Measurements from ENCODE around the gene NPC1.

The NPC1 gene

GRCh38 chr18:23539296-23539695, 47.0 kb downstream of the NPC1 start:
- Histone ChIP-seq H3K14ac (ENCODE audit: low read length) (no peak overlapping the region), H3K4ac (ENCODE audit: low read length) (no peak overlapping the region), H4K91ac (ENCODE audit: low read depth, low read length, poor library complexity) (no peak overlapping the region), H3K79me1 (ENCODE audit: low read depth, low read length) (no peaks in the 10 kb centered on the region), H2AFZ (ENCODE audit: low read length) (no peak overlapping the region), H3K9me3 (replicated peaks in 1 of 2; ENCODE audit: control insufficient read depth in 2 of 2, insufficient read depth in 1 of 2, low read depth in 1 of 2, low read length in 2 of 2) (no peaks in the 10 kb centered on the region), H3K4me3 (ENCODE audit: low read length in 2 of 2) (no peak overlapping the region), H4K8ac (ENCODE audit: low read depth, low read length) (no peak overlapping the region), H2BK15ac (ENCODE audit: low read length) (no peak overlapping the region), H2BK12ac (ENCODE audit: low read length) (no peak overlapping the region), H3K18ac (ENCODE audit: low read length) (no peak overlapping the region), H2BK120ac (ENCODE audit: low read depth, low read length) (no peak overlapping the region), H3K36me3 (replicated peaks in 1 of 2; ENCODE audit: control insufficient read depth in 2 of 2, insufficient read depth in 2 of 2, low read length in 2 of 2) (peaks cover 63 to 99% of the 10 kb centered on the region in 2 donors), H3K27ac (replicated peaks; ENCODE audit: low read length) (no peak overlapping the region), H3K23ac (ENCODE audit: low read depth, low read length, poor library complexity) (no peak overlapping the region), H3K9ac (ENCODE audit: low read depth, low read length, poor library complexity) (no peak overlapping the region), H3K4me1 (ENCODE audit: control insufficient read depth in 2 of 2, insufficient read depth in 1 of 2, low read depth in 1 of 2, low read length in 2 of 2) (no peaks in the 10 kb centered on the region), H3K4me2 (ENCODE audit: insufficient read depth, low read length, poor library complexity, severe bottlenecking) (no peak overlapping the region), H2BK5ac (ENCODE audit: low read length) (no peak overlapping the region), H2AK5ac (ENCODE audit: low read depth, low read length) (no peak overlapping the region), H3K27me3 (ENCODE audit: control insufficient read depth in 3 of 3, insufficient read depth in 3 of 3, low read depth in 1 of 3, low read length in 3 of 3) (no peaks in the 10 kb centered on the region)
- DNase-seq (ENCODE audit: low spot score): no peak
- WGBS, 2 donors (ENCODE audit: extremely low coverage in 2 of 2, insufficient read length in 2 of 2, insufficient replicate concordance in 1 of 2): no CpG with 5 or more reads among the region's 9 CpGs

- no peak overlapping the region for H2BK5ac ChIP-seq (ENCODE audit: low read length)
- H3K9me3 ChIP-seq (replicated peaks in 1 of 2; ENCODE audit: control insufficient read depth in 2 of 2, insufficient read depth in 1 of 2, low read depth in 1 of 2, low read length in 2 of 2): no peaks in the 10 kb centered on the region
- no peak overlapping the region for H2BK12ac ChIP-seq (ENCODE audit: low read length)
- H2BK120ac ChIP-seq (ENCODE audit: low read depth, low read length): no peak overlapping the region
- no CpG with 5 or more reads among the region's 6 CpGs for WGBS, 2 donors (ENCODE audit: extremely low coverage in 2 of 2, insufficient read length in 2 of 2, insufficient replicate concordance in 1 of 2)
- no peak overlapping the region for H2BK15ac ChIP-seq (ENCODE audit: low read length)
- no peak overlapping the region for H3K18ac ChIP-seq (ENCODE audit: low read length)
- H3K4me3 ChIP-seq (ENCODE audit: low read length in 2 of 2): no peak overlapping the region
- H2AFZ ChIP-seq (ENCODE audit: low read length): no peak overlapping the region
- H3K36me3 ChIP-seq (replicated peaks in 1 of 2; ENCODE audit: control insufficient read depth in 2 of 2, insufficient read depth in 2 of 2, low read length in 2 of 2): peaks cover 64 to 99% of the 10 kb centered on the region in 2 donors
- no peaks in the 10 kb centered on the region for H3K79me1 ChIP-seq (ENCODE audit: low read depth, low read length)
- H3K23ac ChIP-seq (ENCODE audit: low read depth, low read length, poor library complexity): no peak overlapping the region
- H3K27me3 ChIP-seq (ENCODE audit: control insufficient read depth in 3 of 3, insufficient read depth in 3 of 3, low read depth in 1 of 3, low read length in 3 of 3): no peaks in the 10 kb centered on the region
- H4K8ac ChIP-seq (ENCODE audit: low read depth, low read length): no peak overlapping the region
- H3K9ac ChIP-seq (ENCODE audit: low read depth, low read length, poor library complexity): no peak overlapping the region
- H4K91ac ChIP-seq (ENCODE audit: low read depth, low read length, poor library complexity): no peak overlapping the region
- H3K4me1 ChIP-seq (ENCODE audit: control insufficient read depth in 2 of 2, insufficient read depth in 1 of 2, low read depth in 1 of 2, low read length in 2 of 2): no peaks in the 10 kb centered on the region
- H2AK5ac ChIP-seq (ENCODE audit: low read depth, low read length): no peak overlapping the region
- no peak overlapping the region for H3K14ac ChIP-seq (ENCODE audit: low read length)
- no peak overlapping the region for H3K27ac ChIP-seq (replicated peaks; ENCODE audit: low read length)
- H3K4ac ChIP-seq (ENCODE audit: low read length): no peak overlapping the region
- DNase-seq (ENCODE audit: low spot score): no peak
- H3K4me2 ChIP-seq (ENCODE audit: insufficient read depth, low read length, poor library complexity, severe bottlenecking): no peak overlapping the region
These were observed 47.4 kb downstream of the NPC1 start for GRCh38 chr18:23538870-23539269.

- H3K18ac ChIP-seq (ENCODE audit: low read length): no peak overlapping the region
- H3K9me3 ChIP-seq (replicated peaks in 1 of 2; ENCODE audit: control insufficient read depth in 2 of 2, insufficient read depth in 1 of 2, low read depth in 1 of 2, low read length in 2 of 2): no peaks in the 10 kb centered on the region
- H3K14ac ChIP-seq (ENCODE audit: low read length): no peak overlapping the region
- no peak overlapping the region for H3K4me2 ChIP-seq (ENCODE audit: insufficient read depth, low read length, poor library complexity, severe bottlenecking)
- no peak overlapping the region for H2BK5ac ChIP-seq (ENCODE audit: low read length)
- H2BK15ac ChIP-seq (ENCODE audit: low read length): no peak overlapping the region
- H3K4me3 ChIP-seq (ENCODE audit: low read length in 2 of 2): no peak overlapping the region
- H3K27me3 ChIP-seq (ENCODE audit: control insufficient read depth in 3 of 3, insufficient read depth in 3 of 3, low read depth in 1 of 3, low read length in 3 of 3): no peaks in the 10 kb centered on the region
- WGBS, 2 donors (ENCODE audit: extremely low coverage in 2 of 2, insufficient read length in 2 of 2, insufficient replicate concordance in 1 of 2): no CpG with 5 or more reads among the region's 9 CpGs
- H3K79me1 ChIP-seq (ENCODE audit: low read depth, low read length): no peaks in the 10 kb centered on the region
- no peak overlapping the region for H4K8ac ChIP-seq (ENCODE audit: low read depth, low read length)
- no peak overlapping the region for H2AK5ac ChIP-seq (ENCODE audit: low read depth, low read length)
- no peak overlapping the region for H3K4ac ChIP-seq (ENCODE audit: low read length)
- no peak overlapping the region for H3K27ac ChIP-seq (replicated peaks; ENCODE audit: low read length)
- H2BK12ac ChIP-seq (ENCODE audit: low read length): no peak overlapping the region
- no peaks in the 10 kb centered on the region for H3K4me1 ChIP-seq (ENCODE audit: control insufficient read depth in 2 of 2, insufficient read depth in 1 of 2, low read depth in 1 of 2, low read length in 2 of 2)
- no peak overlapping the region for H3K9ac ChIP-seq (ENCODE audit: low read depth, low read length, poor library complexity)
- H3K23ac ChIP-seq (ENCODE audit: low read depth, low read length, poor library complexity): no peak overlapping the region
- H4K91ac ChIP-seq (ENCODE audit: low read depth, low read length, poor library complexity): no peak overlapping the region
- no peak for DNase-seq (ENCODE audit: low spot score)
- no peak overlapping the region for H2BK120ac ChIP-seq (ENCODE audit: low read depth, low read length)
- peaks cover 61 to 100% of the 10 kb centered on the region in 2 donors for H3K36me3 ChIP-seq (replicated peaks in 1 of 2; ENCODE audit: control insufficient read depth in 2 of 2, insufficient read depth in 2 of 2, low read length in 2 of 2)
- no peak overlapping the region for H2AFZ ChIP-seq (ENCODE audit: low read length)
These were observed 48.3 kb downstream of the NPC1 start for GRCh38 chr18:23538001-23538400.

GRCh38 chr18:23537274-23537673, 49.0 kb downstream of the NPC1 start:
- Histone ChIP-seq H3K27ac (replicated peaks; ENCODE audit: low read length) (no peak overlapping the region), H2BK12ac (ENCODE audit: low read length) (no peak overlapping the region), H3K4me3 (ENCODE audit: low read length in 2 of 2) (no peak overlapping the region), H3K4me2 (ENCODE audit: insufficient read depth, low read length, poor library complexity, severe bottlenecking) (no peak overlapping the region), H2BK120ac (ENCODE audit: low read depth, low read length) (no peak overlapping the region), H2AK5ac (ENCODE audit: low read depth, low read length) (no peak overlapping the region), H2AFZ (ENCODE audit: low read length) (no peak overlapping the region), H3K9ac (ENCODE audit: low read depth, low read length, poor library complexity) (no peak overlapping the region), H3K4me1 (ENCODE audit: control insufficient read depth in 2 of 2, insufficient read depth in 1 of 2, low read depth in 1 of 2, low read length in 2 of 2) (no peaks in the 10 kb centered on the region), H3K27me3 (ENCODE audit: control insufficient read depth in 3 of 3, insufficient read depth in 3 of 3, low read depth in 1 of 3, low read length in 3 of 3) (no peaks in the 10 kb centered on the region), H2BK5ac (ENCODE audit: low read length) (no peak overlapping the region), H3K79me1 (ENCODE audit: low read depth, low read length) (no peaks in the 10 kb centered on the region), H2BK15ac (ENCODE audit: low read length) (no peak overlapping the region), H4K91ac (ENCODE audit: low read depth, low read length, poor library complexity) (no peak overlapping the region), H3K18ac (ENCODE audit: low read length) (no peak overlapping the region), H3K36me3 (replicated peaks in 1 of 2; ENCODE audit: control insufficient read depth in 2 of 2, insufficient read depth in 2 of 2, low read length in 2 of 2) (peaks cover 60 to 100% of the 10 kb centered on the region in 2 donors), H4K8ac (ENCODE audit: low read depth, low read length) (no peak overlapping the region), H3K4ac (ENCODE audit: low read length) (no peak overlapping the region), H3K9me3 (replicated peaks in 1 of 2; ENCODE audit: control insufficient read depth in 2 of 2, insufficient read depth in 1 of 2, low read depth in 1 of 2, low read length in 2 of 2) (peaks cover 0 to 1% of the 10 kb centered on the region in 2 donors), H3K14ac (ENCODE audit: low read length) (no peak overlapping the region), H3K23ac (ENCODE audit: low read depth, low read length, poor library complexity) (no peak overlapping the region)
- DNase-seq (ENCODE audit: low spot score): no peak
- WGBS, 2 donors (ENCODE audit: extremely low coverage in 2 of 2, insufficient read length in 2 of 2, insufficient replicate concordance in 1 of 2): no CpG with 5 or more reads among the region's 7 CpGs

All from neuronal stem cell (in vitro differentiated cells).